GM10266 (cell line): ENCODE measurements around the gene MLLT3.

Source experiments
- DNase-seq: peaks from one replicate; pipeline ENCODE4 v3.0.0; 2012; ENCODE audit errors: extremely low spot score
- CTCF ChIP-seq: IDR thresholded peaks from 2 replicates; pipeline ENCODE4 v1.5.1; 2012; ENCODE audit warnings: mild to moderate bottlenecking, low read depth; ENCODE audit not compliant: control insufficient read depth, insufficient read depth; ENCODE audit errors: missing control alignments

The MLLT3 gene

DNA sequence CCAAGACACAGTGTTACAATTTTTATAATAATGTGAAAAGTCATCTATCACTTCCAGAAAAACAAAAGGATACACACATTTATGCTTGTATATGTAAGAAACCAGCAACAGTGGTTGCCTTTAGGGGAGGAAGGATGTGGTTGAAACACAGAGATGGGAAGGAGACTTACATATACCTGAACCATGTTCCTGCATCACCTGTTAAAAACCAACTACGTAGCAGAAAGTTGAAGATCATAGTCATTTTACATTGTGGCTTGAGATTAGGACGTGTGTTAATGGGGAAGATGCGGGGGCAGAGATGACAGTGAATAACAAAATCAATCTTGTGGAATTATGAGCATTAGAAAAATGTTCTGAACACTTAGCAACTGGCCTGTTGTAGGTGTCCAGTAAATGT lies 307.3 kb downstream of the MLLT3 start:
- TF ChIP-seq CTCF, result no peak
- DNase-seq, result no peak

GRCh38 chr9:20313415-20313814 lies 308.9 kb downstream of the MLLT3 start:
- no peak for TF ChIP-seq CTCF
- no peak for DNase-seq

DNA sequence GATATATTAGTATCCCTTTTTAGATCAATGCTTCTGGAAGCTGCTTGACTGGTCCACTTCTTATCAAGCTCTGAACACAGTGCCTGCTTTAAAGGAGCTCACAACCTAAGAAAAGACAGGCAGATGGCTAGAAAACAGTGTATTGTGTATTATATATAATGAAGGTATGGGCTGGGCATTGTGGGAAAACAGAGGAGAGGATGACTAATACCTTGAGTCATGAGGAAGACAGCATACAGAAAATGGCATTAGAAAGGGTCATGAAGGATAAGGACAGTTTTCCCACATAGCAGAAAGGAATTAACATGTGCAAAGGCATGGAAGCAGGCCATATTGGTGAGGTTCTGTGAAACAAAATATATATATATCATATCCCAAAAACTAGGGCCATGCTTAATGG lies 309.6 kb downstream of the MLLT3 start:
- no peak for DNase-seq

DNA sequence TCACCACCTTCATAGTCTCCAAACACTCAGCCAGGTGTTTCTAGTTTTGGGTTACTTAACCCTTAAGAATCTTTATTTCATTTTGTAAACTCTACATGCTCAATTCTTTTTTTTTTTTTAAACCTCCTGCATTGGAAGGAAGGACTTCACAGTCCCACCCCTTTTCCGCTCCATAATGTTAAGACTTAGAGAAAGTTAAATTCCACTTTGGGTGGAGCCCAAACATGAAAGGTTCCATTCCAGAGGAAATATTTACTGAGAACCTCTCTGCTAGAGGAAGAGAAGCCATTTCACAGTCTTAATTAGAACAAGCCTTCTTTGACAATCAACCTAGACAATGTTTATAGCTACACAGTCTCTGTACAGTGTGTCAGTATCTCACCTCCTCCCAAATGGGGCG lies 312.3 kb downstream of the MLLT3 start:
- no peak for TF ChIP-seq CTCF
- DNase-seq, result no peak

More for the DNA sequence above, 309.6 kb downstream of the MLLT3 start:
- no peak for TF ChIP-seq CTCF

- no peak for TF ChIP-seq CTCF
- no peak for DNase-seq
Measured at GRCh38 chr9:20309124-20309523, 313.2 kb downstream of the MLLT3 start.

DNA sequence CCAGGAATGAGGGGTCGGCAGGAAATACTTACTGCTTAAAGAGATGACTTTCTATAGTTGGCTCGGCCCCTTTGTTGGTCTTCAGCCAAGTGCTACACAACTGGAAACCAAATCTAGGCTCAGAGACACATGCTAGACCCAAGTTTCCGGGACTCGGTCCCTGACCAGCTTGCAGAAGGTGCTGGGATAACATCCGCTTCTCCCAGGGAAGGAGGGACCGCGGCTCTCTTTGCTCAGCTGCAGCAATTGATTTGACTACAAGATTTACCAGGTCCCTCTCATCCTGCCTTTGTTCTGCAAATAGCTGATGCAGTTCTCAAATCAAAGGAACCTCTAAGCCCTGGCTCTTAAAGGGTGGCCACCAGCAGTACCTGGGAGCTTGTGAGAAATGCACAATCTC lies 314.7 kb downstream of the MLLT3 start:
- no peak for DNase-seq
- TF ChIP-seq CTCF, result no peak

DNA sequence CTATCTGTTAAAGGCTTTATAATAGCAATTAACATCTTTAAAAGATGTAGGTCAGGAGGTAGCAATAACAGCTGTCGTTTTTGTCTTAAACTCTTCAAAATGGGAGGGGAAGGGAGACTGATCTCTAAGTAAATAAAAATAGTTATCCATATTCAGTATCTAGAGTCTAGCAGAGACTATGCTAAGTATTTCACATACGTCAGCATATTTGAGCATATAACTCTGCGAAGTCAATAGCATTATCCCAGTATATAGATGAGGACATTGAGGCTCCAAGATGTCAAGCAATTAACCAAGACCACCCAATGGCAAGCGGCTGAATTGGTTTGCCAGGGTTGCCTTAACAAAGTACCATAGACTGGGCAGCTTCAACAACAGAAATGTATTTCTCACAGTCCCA lies 316.8 kb downstream of the MLLT3 start:
- TF ChIP-seq CTCF, result no peak
- DNase-seq, result no peak

DNA sequence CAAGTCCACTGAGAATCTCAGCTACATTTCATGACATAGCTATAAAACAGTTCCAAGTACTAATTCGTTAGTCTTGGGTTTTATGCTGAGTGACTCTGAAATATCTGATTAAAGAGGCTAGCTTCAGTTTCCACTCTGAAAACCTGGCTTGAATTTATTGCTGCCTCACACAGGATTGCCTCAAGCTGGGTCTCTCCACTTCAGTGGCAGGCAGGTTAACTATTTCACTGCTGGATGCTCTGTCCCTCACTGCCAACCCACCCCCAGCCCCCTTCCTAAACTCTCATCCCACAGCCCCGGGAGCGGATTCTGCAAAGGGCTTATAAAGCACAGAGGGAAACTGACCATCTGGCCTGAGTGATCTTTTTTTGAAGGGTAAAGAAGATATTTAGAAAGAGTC lies 318.3 kb downstream of the MLLT3 start:
- DNase-seq, result no peak
- no peak for TF ChIP-seq CTCF
